HepG2 (cell line): ENCODE results near the gene CYB5D1. TPM values are rescaled to one million over a fixed set of nuclear protein-coding genes. Genes with fewer than 3 reads are reported as not detected.

ENCODE experiments used
- ARID5B ChIP-seq: IDR thresholded peaks from 2 replicates; pipeline ENCODE4 v1.4.0; 2020; ENCODE audit warnings: mild to moderate bottlenecking, missing genetic modification reagents
- FOSL2 ChIP-seq: sonication (generic); formaldehyde crosslinking; IDR thresholded peaks from 2 replicates; pipeline ENCODE4 v1.4.0; 2020; ENCODE audit warnings: missing genetic modification reagents
- FOXA1 ChIP-seq, 2 experiments: fragments of 450-650 bp in 1 of 2; sonication (generic) in 1 of 2; formaldehyde crosslinking in 1 of 2; IDR thresholded peaks; 2 replicates each; pipeline versions ENCODE4 v1.4.0 to v1.6.1; 2016 to 2020; ENCODE audit warnings: missing genetic modification reagents in 1 of 2
- FOXK1 ChIP-seq: sonication (generic); formaldehyde crosslinking; IDR thresholded peaks from 2 replicates; pipeline ENCODE4 v1.4.0; 2020; ENCODE audit warnings: low read depth, missing genetic modification reagents, borderline replicate concordance
- KDM2A ChIP-seq: sonication (generic); formaldehyde crosslinking; IDR thresholded peaks from 2 replicates; pipeline ENCODE4 v1.4.0; 2020; ENCODE audit warnings: low read depth, missing genetic modification reagents, borderline replicate concordance
- STAG1 ChIP-seq: sonication (generic); formaldehyde crosslinking; IDR thresholded peaks from 2 replicates; pipeline ENCODE4 v1.4.0; 2020; ENCODE audit warnings: missing genetic modification reagents
- ZFP90 ChIP-seq: sonication (generic); formaldehyde crosslinking; IDR thresholded peaks from 2 replicates; pipeline ENCODE4 v1.8.0; 2022; ENCODE audit warnings: missing genetic modification reagents, mild to moderate bottlenecking, inconsistent platforms, borderline replicate concordance
- ZNF577 ChIP-seq: sonication (generic); formaldehyde crosslinking; IDR thresholded peaks from 2 replicates; pipeline ENCODE4 v1.4.0; 2020; ENCODE audit warnings: mild to moderate bottlenecking, low read depth, missing genetic modification reagents, borderline replicate concordance
- polyA plus RNA-seq, 8 experiments: library from polyadenylated mRNA; depleted of rRNA in 3 of 8; stranded (reverse) in 7 of 8; unstranded in 1 of 8; fragments of >200 nt; fragmentation: Illumina TruSeq in 4 of 8; extraction: Trizol in 4 of 8; gene quantifications; 2 replicates each; pipeline versions ENCODE4 v1.2.1 to v1.2.3, GENCODE V29; 2011 to 2016; ENCODE audit warnings: low read depth in 4 of 8, missing spikeins in 1 of 8, mixed read lengths in 1 of 8; ENCODE audit not compliant: insufficient read depth in 1 of 8
- total RNA-seq, 5 experiments: library from RNA; depleted of rRNA; stranded (reverse); fragments of >200 nt; fragmentation: Illumina TruSeq; extraction: Trizol; gene quantifications; 2 replicates each; pipeline ENCODE4 v1.2.3, GENCODE V29; 2016; ENCODE audit warnings: low read depth in 1 of 5
- TF ChIP-seq, protein P1 (sequence below): sonication (generic); formaldehyde crosslinking; IDR thresholded peaks from 2 replicates; pipeline ENCODE4 v1.8.0; 2022; ENCODE audit warnings: missing genetic modification reagents, low read depth, mild to moderate bottlenecking, borderline replicate concordance
- TF ChIP-seq, protein P2 (sequence below): IDR thresholded peaks from 2 replicates; pipeline ENCODE4 v1.6.1; 2016; ENCODE audit warnings: low read depth
- TF ChIP-seq, protein P3 (sequence below): sonication (generic); formaldehyde crosslinking; conservative IDR thresholded peaks from 2 replicates; pipeline ENCODE4 v1.4.0; 2020; ENCODE audit warnings: mild to moderate bottlenecking, missing genetic modification reagents, moderate library complexity
- TF ChIP-seq, protein P4 (sequence below): sonication (generic); formaldehyde crosslinking; IDR thresholded peaks from 2 replicates; pipeline ENCODE4 v1.8.1; 2023; ENCODE audit warnings: mild to moderate bottlenecking, missing genetic modification reagents
- TF ChIP-seq, protein P5 (sequence below): sonication (generic); formaldehyde crosslinking; IDR thresholded peaks from 2 replicates; pipeline ENCODE4 v1.5.1; 2020; ENCODE audit warnings: missing genetic modification reagents, mild to moderate bottlenecking, borderline replicate concordance

CYB5D1 gene
- total and polyA plus RNA-seq, 2 of the 13 experiments (the other 11 are each of a cell fraction or from before 2014, with no cell fraction given): 8.9 to 17.0 TPM

DNA sequence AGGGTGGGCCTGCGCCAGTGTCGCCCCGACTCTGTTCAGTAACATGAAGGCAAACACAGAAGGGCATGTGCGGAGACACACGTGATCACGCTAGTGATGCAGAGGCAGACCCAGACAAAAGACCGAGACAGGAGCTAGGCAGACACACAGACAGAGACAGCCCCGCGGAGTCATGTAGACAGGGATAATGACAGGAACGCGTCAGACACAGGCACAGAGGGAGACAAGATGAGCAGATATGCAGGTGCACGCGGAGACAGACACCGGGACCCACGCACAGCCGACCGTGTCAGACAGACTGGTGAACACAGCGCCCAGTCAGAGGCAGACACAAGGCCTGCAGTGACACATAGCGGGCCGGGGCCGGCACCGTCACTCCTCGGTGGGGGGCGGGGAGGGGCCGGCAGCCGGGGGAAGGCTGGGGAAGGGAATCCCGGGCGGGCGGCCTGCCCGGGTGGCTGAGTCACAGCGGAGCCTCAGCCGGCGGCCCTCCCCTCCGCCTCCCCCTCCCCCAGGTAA lies 16.3 kb upstream of the CYB5D1 start (continued):
- TF ChIP-seq, protein P1, sequence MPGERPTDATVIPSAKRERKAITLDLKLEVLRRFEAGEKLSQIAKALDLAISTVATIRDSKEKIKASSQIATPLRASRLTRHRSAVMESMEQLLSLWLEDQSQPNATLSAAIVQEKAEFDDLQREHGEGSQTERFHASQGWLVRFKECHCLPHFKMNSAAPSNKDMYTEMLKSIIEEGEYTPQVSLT: no peak
- TF ChIP-seq KDM2A (CRISPR knock-in tag): peak; percentile 4; the same call in 1 of the 2 replicates
- TF ChIP-seq, protein P2, sequence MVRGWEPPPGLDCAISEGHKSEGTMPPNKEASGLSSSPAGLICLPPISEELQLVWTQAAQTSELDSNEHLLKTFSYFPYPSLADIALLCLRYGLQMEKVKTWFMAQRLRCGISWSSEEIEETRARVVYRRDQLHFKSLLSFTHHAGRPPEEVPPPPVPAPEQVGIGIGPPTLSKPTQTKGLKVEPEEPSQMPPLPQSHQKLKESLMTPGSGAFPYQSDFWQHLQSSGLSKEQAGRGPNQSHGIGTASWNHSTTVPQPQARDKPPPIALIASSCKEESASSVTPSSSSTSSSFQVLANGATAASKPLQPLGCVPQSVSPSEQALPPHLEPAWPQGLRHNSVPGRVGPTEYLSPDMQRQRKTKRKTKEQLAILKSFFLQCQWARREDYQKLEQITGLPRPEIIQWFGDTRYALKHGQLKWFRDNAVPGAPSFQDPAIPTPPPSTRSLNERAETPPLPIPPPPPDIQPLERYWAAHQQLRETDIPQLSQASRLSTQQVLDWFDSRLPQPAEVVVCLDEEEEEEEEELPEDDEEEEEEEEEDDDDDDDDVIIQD: no peak
- TF ChIP-seq ARID5B (CRISPR knock-in tag): 0 out of 2 replicates have a peak, but pooled peaks have one; percentile 26
- TF ChIP-seq STAG1: peak; percentile 42
- TF ChIP-seq, protein P3, sequence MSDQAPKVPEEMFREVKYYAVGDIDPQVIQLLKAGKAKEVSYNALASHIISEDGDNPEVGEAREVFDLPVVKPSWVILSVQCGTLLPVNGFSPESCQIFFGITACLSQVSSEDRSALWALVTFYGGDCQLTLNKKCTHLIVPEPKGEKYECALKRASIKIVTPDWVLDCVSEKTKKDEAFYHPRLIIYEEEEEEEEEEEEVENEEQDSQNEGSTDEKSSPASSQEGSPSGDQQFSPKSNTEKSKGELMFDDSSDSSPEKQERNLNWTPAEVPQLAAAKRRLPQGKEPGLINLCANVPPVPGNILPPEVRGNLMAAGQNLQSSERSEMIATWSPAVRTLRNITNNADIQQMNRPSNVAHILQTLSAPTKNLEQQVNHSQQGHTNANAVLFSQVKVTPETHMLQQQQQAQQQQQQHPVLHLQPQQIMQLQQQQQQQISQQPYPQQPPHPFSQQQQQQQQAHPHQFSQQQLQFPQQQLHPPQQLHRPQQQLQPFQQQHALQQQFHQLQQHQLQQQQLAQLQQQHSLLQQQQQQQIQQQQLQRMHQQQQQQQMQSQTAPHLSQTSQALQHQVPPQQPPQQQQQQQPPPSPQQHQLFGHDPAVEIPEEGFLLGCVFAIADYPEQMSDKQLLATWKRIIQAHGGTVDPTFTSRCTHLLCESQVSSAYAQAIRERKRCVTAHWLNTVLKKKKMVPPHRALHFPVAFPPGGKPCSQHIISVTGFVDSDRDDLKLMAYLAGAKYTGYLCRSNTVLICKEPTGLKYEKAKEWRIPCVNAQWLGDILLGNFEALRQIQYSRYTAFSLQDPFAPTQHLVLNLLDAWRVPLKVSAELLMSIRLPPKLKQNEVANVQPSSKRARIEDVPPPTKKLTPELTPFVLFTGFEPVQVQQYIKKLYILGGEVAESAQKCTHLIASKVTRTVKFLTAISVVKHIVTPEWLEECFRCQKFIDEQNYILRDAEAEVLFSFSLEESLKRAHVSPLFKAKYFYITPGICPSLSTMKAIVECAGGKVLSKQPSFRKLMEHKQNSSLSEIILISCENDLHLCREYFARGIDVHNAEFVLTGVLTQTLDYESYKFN (CRISPR knock-in tag): no peak
- no peak for TF ChIP-seq FOXA1 (IDR thresholded peaks at IDR 0.05)
- TF ChIP-seq FOXA1 (CRISPR knock-in tag; IDR thresholded peaks at IDR 0.05): 0 out of 2 replicates have a peak, but pooled peaks have one; percentile 10
- TF ChIP-seq FOXK1 (CRISPR knock-in tag): no peak
- TF ChIP-seq ZFP90: no peak
- peak; percentile 86 for TF ChIP-seq FOSL2 (CRISPR knock-in tag)
- TF ChIP-seq, protein P4, sequence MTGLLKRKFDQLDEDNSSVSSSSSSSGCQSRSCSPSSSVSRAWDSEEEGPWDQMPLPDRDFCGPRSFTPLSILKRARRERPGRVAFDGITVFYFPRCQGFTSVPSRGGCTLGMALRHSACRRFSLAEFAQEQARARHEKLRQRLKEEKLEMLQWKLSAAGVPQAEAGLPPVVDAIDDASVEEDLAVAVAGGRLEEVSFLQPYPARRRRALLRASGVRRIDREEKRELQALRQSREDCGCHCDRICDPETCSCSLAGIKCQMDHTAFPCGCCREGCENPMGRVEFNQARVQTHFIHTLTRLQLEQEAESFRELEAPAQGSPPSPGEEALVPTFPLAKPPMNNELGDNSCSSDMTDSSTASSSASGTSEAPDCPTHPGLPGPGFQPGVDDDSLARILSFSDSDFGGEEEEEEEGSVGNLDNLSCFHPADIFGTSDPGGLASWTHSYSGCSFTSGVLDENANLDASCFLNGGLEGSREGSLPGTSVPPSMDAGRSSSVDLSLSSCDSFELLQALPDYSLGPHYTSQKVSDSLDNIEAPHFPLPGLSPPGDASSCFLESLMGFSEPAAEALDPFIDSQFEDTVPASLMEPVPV (CRISPR knock-in tag): no peak
- TF ChIP-seq ZNF577 (CRISPR knock-in tag): no peak
- TF ChIP-seq, protein P5, sequence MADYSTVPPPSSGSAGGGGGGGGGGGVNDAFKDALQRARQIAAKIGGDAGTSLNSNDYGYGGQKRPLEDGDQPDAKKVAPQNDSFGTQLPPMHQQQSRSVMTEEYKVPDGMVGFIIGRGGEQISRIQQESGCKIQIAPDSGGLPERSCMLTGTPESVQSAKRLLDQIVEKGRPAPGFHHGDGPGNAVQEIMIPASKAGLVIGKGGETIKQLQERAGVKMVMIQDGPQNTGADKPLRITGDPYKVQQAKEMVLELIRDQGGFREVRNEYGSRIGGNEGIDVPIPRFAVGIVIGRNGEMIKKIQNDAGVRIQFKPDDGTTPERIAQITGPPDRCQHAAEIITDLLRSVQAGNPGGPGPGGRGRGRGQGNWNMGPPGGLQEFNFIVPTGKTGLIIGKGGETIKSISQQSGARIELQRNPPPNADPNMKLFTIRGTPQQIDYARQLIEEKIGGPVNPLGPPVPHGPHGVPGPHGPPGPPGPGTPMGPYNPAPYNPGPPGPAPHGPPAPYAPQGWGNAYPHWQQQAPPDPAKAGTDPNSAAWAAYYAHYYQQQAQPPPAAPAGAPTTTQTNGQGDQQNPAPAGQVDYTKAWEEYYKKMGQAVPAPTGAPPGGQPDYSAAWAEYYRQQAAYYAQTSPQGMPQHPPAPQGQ (CRISPR knock-in tag): 0 out of 2 replicates have a peak, but pooled peaks have one; percentile 39
